Neutrophil (primary cell): Measurements from ENCODE around the gene PCNX1.
A peak's percentile ranks its signal among the peaks of the same experiment; 100 is the strongest.

Experiments
- H3K27ac ChIP-seq: fragments of 200-600 bp; sonication (generic); 2 replicates; pipeline ENCODE4 v1.5.1; 2016; ENCODE audit warnings: mild to moderate bottlenecking, moderate library complexity
- H3K27me3 ChIP-seq: fragments of 200-600 bp; sonication (generic); 2 replicates; pipeline ENCODE4 v1.6.0; 2016; ENCODE audit warnings: mild to moderate bottlenecking
- H3K36me3 ChIP-seq: fragments of 200-600 bp; sonication (generic); 2 replicates; pipeline ENCODE4 v1.5.1; 2017
- H3K4me1 ChIP-seq, 2 experiments: fragments of 200-600 bp in 1 of 2; sonication (generic) in 1 of 2; 1 replicate in 1 of 2; 2 replicates in 1 of 2; pipeline versions ENCODE4 v1.5.1 to v1.6.1; 2013 to 2016; ENCODE audit warnings: low read depth in 1 of 2, low read length in 1 of 2, mild to moderate bottlenecking in 1 of 2, moderate library complexity in 1 of 2; ENCODE audit not compliant: control insufficient read depth in 1 of 2, insufficient read depth in 1 of 2
- H3K4me3 ChIP-seq, 2 experiments: fragments of 200-600 bp in 1 of 2; sonication (generic) in 1 of 2; 1 replicate in 1 of 2; 2 replicates in 1 of 2; pipeline ENCODE4 v1.5.1; 2013 to 2016; ENCODE audit warnings: low read depth in 1 of 2, low read length in 1 of 2, mild to moderate bottlenecking in 1 of 2, moderate library complexity in 1 of 2
- H3K9me3 ChIP-seq: fragments of 200-600 bp; sonication (generic); 2 replicates; pipeline ENCODE4 v1.5.1; 2016
- TF ChIP-seq, protein P1 (sequence below): fragments of 200-600 bp; sonication (generic); IDR thresholded peaks from 2 replicates; pipeline ENCODE4 v1.5.1; 2016; ENCODE audit warnings: antibody characterized with exemption

The PCNX1 gene

DNA sequence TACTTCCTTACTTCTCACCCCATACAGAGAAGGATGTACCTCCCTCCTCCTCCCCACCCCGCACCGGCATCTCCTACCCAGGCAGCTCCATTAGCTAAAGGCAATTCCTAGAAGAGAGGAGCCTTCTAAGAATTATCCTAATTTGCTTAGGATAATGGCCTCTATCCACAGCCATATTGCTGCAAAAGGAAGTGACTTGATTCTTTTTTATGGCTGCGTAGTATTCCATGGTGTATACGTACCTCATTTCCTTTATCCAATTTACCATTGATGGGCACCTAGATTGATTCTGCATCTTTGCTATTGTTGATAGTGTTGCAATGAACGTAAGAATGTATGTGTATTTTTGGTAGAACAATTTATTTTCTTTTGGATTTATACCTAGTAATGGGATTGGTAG, 189.7 kb downstream of the PCNX1 start:
- H3K4me3 ChIP-seq = no peak overlapping the region
- TF ChIP-seq, protein P1, sequence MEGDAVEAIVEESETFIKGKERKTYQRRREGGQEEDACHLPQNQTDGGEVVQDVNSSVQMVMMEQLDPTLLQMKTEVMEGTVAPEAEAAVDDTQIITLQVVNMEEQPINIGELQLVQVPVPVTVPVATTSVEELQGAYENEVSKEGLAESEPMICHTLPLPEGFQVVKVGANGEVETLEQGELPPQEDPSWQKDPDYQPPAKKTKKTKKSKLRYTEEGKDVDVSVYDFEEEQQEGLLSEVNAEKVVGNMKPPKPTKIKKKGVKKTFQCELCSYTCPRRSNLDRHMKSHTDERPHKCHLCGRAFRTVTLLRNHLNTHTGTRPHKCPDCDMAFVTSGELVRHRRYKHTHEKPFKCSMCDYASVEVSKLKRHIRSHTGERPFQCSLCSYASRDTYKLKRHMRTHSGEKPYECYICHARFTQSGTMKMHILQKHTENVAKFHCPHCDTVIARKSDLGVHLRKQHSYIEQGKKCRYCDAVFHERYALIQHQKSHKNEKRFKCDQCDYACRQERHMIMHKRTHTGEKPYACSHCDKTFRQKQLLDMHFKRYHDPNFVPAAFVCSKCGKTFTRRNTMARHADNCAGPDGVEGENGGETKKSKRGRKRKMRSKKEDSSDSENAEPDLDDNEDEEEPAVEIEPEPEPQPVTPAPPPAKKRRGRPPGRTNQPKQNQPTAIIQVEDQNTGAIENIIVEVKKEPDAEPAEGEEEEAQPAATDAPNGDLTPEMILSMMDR = no peak
- no peaks in the 10 kb centered on the region for H3K9me3 ChIP-seq
- H3K36me3 ChIP-seq = peaks cover 52% of the 10 kb centered on the region
- no peaks in the 10 kb centered on the region for H3K27me3 ChIP-seq
- H3K27ac ChIP-seq = no peak overlapping the region
- no peaks in the 10 kb centered on the region for H3K4me1 ChIP-seq

DNA sequence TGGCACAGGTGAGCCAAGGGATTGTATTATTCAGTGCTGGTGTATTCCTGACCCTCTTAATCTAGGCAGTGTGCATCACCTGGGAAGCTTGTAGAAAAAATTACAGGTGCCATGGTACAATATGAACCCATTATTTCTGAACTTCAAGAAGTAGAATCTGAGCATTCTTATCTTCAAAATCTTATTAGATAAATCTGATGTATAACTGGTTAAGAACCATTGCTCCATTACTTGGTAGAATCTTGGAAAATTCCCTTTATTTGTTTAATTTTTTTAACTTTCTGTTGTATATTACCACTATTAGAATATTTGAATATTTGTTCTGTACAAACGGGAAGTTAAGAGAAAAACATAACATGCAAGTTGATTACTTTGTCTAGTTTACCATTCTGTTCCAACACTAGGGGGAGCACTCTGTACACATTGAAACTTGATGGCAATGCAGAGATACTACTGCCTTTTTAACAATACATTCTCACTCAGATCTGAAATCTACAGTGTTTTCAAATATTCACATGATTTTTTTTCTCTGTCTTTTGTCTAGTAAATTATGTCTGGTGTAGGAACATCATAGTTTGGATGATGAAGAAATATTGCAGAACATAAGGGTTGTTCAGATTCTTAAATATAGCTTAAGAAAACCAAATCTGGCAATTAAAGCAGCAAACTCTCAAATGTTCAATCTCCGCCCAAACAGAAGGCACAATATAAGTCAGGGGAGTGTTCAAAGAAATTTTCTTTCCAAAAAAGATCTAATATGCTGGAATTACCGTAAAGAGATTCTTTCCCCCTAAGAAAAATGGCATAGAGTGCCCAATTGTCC, 196.6 kb downstream of the PCNX1 start:
- peaks cover 83% of the 10 kb centered on the region for H3K36me3 ChIP-seq
- H3K4me3 ChIP-seq = no peak overlapping the region
- peak overlapping the region; percentile 8 for H3K27ac ChIP-seq
- H3K9me3 ChIP-seq = no peaks in the 10 kb centered on the region
- TF ChIP-seq, protein P1 = peak; percentile 22
- no peaks in the 10 kb centered on the region for H3K4me1 ChIP-seq
- no peaks in the 10 kb centered on the region for H3K27me3 ChIP-seq

DNA sequence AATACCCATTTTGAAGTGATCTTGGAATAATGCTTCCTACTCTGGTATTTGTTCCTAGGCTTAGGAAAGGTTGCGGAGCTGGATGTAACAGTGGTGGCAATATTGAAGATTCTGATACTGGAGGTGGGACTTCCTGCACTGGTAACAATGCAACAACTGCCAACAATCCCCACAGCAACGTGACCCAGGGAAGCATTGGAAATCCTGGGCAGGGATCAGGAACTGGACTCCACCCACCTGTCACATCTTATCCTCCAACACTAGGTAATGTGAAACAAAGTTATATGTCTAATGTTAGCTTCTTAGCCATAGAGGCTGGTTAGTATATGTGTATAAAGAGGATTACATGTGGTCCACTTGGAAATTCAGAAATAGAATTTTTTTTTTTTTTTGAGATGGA, 197.9 kb downstream of the PCNX1 start:
- peaks cover 96% of the 10 kb centered on the region for H3K36me3 ChIP-seq
- H3K4me1 ChIP-seq = no peaks in the 10 kb centered on the region
- no peak overlapping the region for H3K27ac ChIP-seq
- H3K27me3 ChIP-seq = no peaks in the 10 kb centered on the region
- H3K4me3 ChIP-seq = no peak overlapping the region
- TF ChIP-seq, protein P1 = no peak
- no peaks in the 10 kb centered on the region for H3K9me3 ChIP-seq

DNA sequence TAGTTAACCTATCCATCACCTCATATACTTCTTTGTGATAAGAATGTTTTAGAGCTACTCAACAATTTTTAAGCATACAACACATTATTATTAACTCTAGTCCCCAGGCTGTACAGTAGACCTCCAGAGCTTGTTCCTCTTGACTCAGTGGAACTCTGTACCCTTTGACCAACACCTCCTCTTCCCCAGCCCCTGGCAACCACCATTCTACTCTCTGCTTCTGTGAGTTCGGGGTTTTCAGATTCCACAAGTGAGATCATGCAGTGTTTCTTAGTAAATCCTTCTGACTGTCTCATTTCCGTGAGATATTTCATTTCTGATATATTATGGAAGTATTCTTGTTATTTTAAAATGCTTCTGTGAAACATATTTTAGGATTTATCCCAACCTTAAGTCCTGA, 200.7 kb downstream of the PCNX1 start:
- TF ChIP-seq, protein P1 = no peak
- no peaks in the 10 kb centered on the region for H3K9me3 ChIP-seq
- peaks cover 97% of the 10 kb centered on the region for H3K36me3 ChIP-seq
- H3K4me1 ChIP-seq = no peaks in the 10 kb centered on the region
- no peak overlapping the region for H3K4me3 ChIP-seq
- H3K27ac ChIP-seq = no peak overlapping the region
- no peaks in the 10 kb centered on the region for H3K27me3 ChIP-seq

DNA sequence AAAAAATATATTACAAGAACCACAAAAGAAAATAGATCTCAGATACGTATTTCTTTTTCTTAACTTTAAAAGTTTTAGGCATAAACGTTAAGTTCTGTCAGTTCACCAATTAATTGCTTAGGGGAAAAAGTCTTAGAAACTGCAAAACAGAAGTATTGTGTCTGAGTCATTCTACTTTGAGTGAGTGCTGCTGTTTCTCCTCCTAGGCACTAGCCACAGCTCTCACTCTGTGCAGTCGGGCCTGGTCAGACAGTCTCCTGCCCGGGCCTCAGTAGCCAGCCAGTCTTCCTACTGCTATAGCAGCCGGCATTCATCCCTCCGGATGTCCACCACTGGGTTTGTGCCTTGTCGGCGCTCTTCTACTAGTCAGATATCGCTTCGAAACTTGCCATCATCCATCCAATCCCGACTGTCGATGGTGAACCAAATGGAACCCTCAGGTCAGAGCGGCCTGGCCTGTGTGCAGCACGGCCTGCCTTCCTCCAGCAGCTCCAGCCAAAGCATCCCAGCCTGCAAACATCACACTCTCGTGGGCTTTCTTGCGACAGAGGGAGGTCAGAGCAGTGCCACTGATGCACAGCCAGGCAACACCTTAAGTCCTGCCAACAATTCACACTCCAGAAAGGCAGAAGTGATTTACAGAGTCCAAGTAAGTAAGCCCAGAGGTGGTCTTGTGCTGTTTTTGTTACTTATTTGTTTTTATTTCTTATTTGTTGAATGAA, 201.3 kb downstream of the PCNX1 start:
- Histone ChIP-seq H3K4me1 (no peaks in the 10 kb centered on the region), H3K36me3 (peaks cover 97% of the 10 kb centered on the region), H3K4me3 (no peak overlapping the region), H3K9me3 (no peaks in the 10 kb centered on the region), H3K27me3 (no peaks in the 10 kb centered on the region), H3K27ac (no peak overlapping the region)
- TF ChIP-seq, protein P1 = no peak
